Gastrocnemius medialis (tissue), 4 donors: ENCODE data around the gene VPS35L. TPM values are rescaled to one million over a fixed set of nuclear protein-coding genes. Genes with fewer than 3 reads are reported as not detected.
A peak's percentile ranks its signal among the peaks of the same experiment; 100 is the strongest.

Experiments used
- ATAC-seq, 2 donors: fragments of 150-250 bp; one replicate each; pipeline ENCODE4 v1.9.1; 2016
- DNase-seq, 2 donors: peaks; one replicate each; pipeline ENCODE4 v3.0.0-alpha.2; 2019
- H3K27ac ChIP-seq, 4 donors: fragments of 200-600 bp; sonication (generic); 1 replicate in 1 of 4; 2 replicates in 3 of 4; pipeline ENCODE4 v1.5.1; 2016 to 2018; ENCODE audit warnings: mild to moderate bottlenecking in 2 of 4, moderate library complexity in 1 of 4
- H3K27me3 ChIP-seq, 3 donors: fragments of 200-600 bp; sonication (generic) in 2 of 3; 1 replicate in 1 of 3; 2 replicates in 2 of 3; pipeline versions ENCODE4 v1.5.1 to v1.6.0; 2016 to 2019; ENCODE audit warnings: mild to moderate bottlenecking in 1 of 3, moderate library complexity in 1 of 3
- H3K36me3 ChIP-seq, 2 donors: fragments of 200-600 bp; sonication (generic) in 1 of 2; one replicate each; pipeline ENCODE4 v1.5.1; 2017 to 2018
- H3K4me1 ChIP-seq, 2 donors: fragments of 200-600 bp; sonication (generic) in 1 of 2; one replicate each; pipeline ENCODE4 v1.5.1; 2016 to 2017; ENCODE audit warnings: mild to moderate bottlenecking in 2 of 2
- H3K4me3 ChIP-seq, 4 donors: fragments of 200-600 bp; sonication (generic) in 3 of 4; 1 replicate in 1 of 4; 2 replicates in 3 of 4; pipeline ENCODE4 v1.5.1; 2016 to 2019; ENCODE audit warnings: mild to moderate bottlenecking in 2 of 4
- H3K9me3 ChIP-seq, 3 donors: fragments of 200-600 bp; sonication (generic) in 2 of 3; 1 replicate in 1 of 3; 2 replicates in 2 of 3; pipeline ENCODE4 v1.5.1; 2016 to 2019
- POLR2A ChIP-seq, 2 donors: fragments of 450-650 bp; IDR thresholded peaks; one replicate each; pipeline ENCODE4 v1.6.1; 2017; ENCODE audit warnings: antibody characterized with exemption in 2 of 2, mild to moderate bottlenecking in 2 of 2, moderate library complexity in 2 of 2
- in situ Hi-C, 4 donors: fragments of 200-750 bp; cut with MboI; loops; one replicate each; pipeline versions ENCODE4 v1.15.0 to v1.8.0; 2017; ENCODE audit warnings: low sequenced_read_pairs in 4 of 4
- intact Hi-C: fragments of 100-400 bp; cut with DNase I; formaldehyde crosslinking; loops from one replicate; pipeline ENCODE4 v1.15.1; 2023; ENCODE audit warnings: low total_unique reads
- total RNA-seq, 4 donors: library from RNA; depleted of rRNA; stranded (reverse); fragments of >200 nt; gene quantifications; one replicate each; pipeline versions ENCODE4 v1.1.0 to v1.2.3, GENCODE V29; 2016
- TF ChIP-seq, protein P1 (sequence below), 5 experiments: fragments of 450-650 bp in 3 of 5; fragments of 200-600 bp in 2 of 5; sonication (generic) in 2 of 5; IDR thresholded peaks in 4 of 5; conservative IDR thresholded peaks in 1 of 5; 1 replicate in 4 of 5; 2 replicates in 1 of 5; pipeline ENCODE4 v1.5.1; 2016 to 2019; ENCODE audit warnings: antibody characterized with exemption in 5 of 5, mild to moderate bottlenecking in 3 of 5, moderate library complexity in 3 of 5

The VPS35L gene
- total RNA-seq, 4 donors from 2014 or later: 16.9 to 29.1 (median 24.8) TPM

DNA sequence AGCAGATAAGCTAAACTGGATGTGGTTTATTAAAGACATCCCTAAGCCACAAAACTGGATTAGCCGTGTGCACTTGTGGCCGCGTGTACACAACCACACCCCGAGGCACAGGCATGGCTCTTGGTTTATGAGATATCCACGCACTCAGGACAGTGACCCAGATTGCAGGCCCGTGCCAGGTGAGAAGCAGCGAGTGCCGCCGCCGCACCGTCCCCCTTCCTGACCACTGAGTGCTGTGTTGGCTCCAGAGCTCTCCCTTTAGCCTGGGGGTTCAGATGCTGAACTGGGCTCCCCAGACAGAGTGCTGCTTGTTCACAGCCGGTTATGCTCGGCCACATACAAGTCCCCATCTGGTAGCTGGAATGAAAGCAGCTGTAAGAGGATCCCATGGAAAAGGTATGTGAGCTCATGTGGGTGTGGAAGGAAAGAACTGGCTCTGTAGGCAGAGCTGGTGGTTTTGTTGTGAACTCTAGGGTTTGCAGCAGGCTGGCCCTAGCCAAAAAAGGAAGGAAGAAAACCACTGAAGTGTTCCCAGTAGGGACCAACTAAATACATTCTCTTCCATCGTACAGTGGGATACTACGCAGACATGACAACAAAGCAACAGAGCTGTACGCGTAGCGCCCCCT lies 133.0 kb downstream of the VPS35L start:
- in situ Hi-C loops: loop anchor here in 1 of 4 donors (25.0 kb wide), 1 partner anchor 199 kb away; the partner anchor contains the start of gene GPRC5B
- Histone ChIP-seq H3K4me1 (peaks cover 0 to 24% of the 10 kb centered on the region in 2 donors), H3K9me3 (no peaks in the 10 kb centered on the region), H3K27ac (peak overlapping the region in 1 of 4 donors; percentile 58), H3K36me3 (peaks cover 0 to 45% of the 10 kb centered on the region in 2 donors), H3K4me3 (no peak overlapping the region), H3K27me3 (no peaks in the 10 kb centered on the region)
- DNase-seq: no peak
- TF ChIP-seq, protein P1, sequence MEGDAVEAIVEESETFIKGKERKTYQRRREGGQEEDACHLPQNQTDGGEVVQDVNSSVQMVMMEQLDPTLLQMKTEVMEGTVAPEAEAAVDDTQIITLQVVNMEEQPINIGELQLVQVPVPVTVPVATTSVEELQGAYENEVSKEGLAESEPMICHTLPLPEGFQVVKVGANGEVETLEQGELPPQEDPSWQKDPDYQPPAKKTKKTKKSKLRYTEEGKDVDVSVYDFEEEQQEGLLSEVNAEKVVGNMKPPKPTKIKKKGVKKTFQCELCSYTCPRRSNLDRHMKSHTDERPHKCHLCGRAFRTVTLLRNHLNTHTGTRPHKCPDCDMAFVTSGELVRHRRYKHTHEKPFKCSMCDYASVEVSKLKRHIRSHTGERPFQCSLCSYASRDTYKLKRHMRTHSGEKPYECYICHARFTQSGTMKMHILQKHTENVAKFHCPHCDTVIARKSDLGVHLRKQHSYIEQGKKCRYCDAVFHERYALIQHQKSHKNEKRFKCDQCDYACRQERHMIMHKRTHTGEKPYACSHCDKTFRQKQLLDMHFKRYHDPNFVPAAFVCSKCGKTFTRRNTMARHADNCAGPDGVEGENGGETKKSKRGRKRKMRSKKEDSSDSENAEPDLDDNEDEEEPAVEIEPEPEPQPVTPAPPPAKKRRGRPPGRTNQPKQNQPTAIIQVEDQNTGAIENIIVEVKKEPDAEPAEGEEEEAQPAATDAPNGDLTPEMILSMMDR (IDR thresholded peaks at IDR 0.05 in 4 of 5, conservative IDR thresholded peaks at IDR 0.05 in 1 of 5): no peak
- no peak for TF ChIP-seq POLR2A (IDR thresholded peaks at IDR 0.05)
- intact Hi-C loops: no loop called here
- peak in 1 of 2 donors; percentile 30 for ATAC-seq

GRCh38 chr16:19689342-19689741 lies 133.8 kb downstream of the VPS35L start:
- peaks cover 0 to 24% of the 10 kb centered on the region in 2 donors for H3K4me1 ChIP-seq
- H3K9me3 ChIP-seq: no peaks in the 10 kb centered on the region
- ATAC-seq (no peak), DNase-seq (no peak)
- peak overlapping the region in 1 of 4 donors; percentile 45 for H3K27ac ChIP-seq
- peaks cover 0 to 39% of the 10 kb centered on the region in 2 donors for H3K36me3 ChIP-seq
- in situ Hi-C loops (loop anchor here in 1 of 4 donors (25.0 kb wide), 1 partner anchor 198 kb away; the partner anchor contains the start of gene GPRC5B), intact Hi-C loops (no loop called here)
- no peak overlapping the region for H3K4me3 ChIP-seq
- H3K27me3 ChIP-seq: no peaks in the 10 kb centered on the region
- TF ChIP-seq, protein P1 (IDR thresholded peaks at IDR 0.05 in 4 of 5, conservative IDR thresholded peaks at IDR 0.05 in 1 of 5): no peak
- no peak for TF ChIP-seq POLR2A (IDR thresholded peaks at IDR 0.05)

- peak overlapping the region; percentile 15 to 45 (median 34) for H3K27ac ChIP-seq
- peak in 1 of 2 donors; percentile 29 for ATAC-seq
- in situ Hi-C loops: loop anchor here in 1 of 4 donors (25.0 kb wide), 1 partner anchor 197 kb away; the partner anchor contains the start of gene GPRC5B
- H3K36me3 ChIP-seq: peaks cover 0 to 35% of the 10 kb centered on the region in 2 donors
- intact Hi-C loops: no loop called here
- H3K4me3 ChIP-seq: no peak overlapping the region
- no peak for TF ChIP-seq POLR2A (IDR thresholded peaks at IDR 0.05)
- TF ChIP-seq, protein P1 (IDR thresholded peaks at IDR 0.05 in 4 of 5, conservative IDR thresholded peaks at IDR 0.05 in 1 of 5): no peak
- no peaks in the 10 kb centered on the region for H3K9me3 ChIP-seq
- H3K27me3 ChIP-seq: no peaks in the 10 kb centered on the region
- H3K4me1 ChIP-seq: peaks cover 0 to 24% of the 10 kb centered on the region in 2 donors
- DNase-seq: no peak
These were observed 134.7 kb downstream of the VPS35L start for GRCh38 chr16:19690196-19690595.

GRCh38 chr16:19691161-19691711 lies 135.7 kb downstream of the VPS35L start:
- ATAC-seq: peak; percentile 23 to 34
- peaks cover 0 to 28% of the 10 kb centered on the region in 2 donors for H3K36me3 ChIP-seq
- intact Hi-C loops: no loop called here

More at GRCh38 chr16:19691161-19691711, 135.7 kb downstream of the VPS35L start:
- DNase-seq: no peak
- H3K27me3 ChIP-seq: no peaks in the 10 kb centered on the region
- TF ChIP-seq POLR2A (IDR thresholded peaks at IDR 0.05): no peak
- TF ChIP-seq, protein P1 (IDR thresholded peaks at IDR 0.05 in 4 of 5, conservative IDR thresholded peaks at IDR 0.05 in 1 of 5): no peak
- H3K9me3 ChIP-seq: no peaks in the 10 kb centered on the region
- H3K27ac ChIP-seq: peak overlapping the region; percentile 15 to 45 (median 43)
- no peak overlapping the region for H3K4me3 ChIP-seq
- in situ Hi-C loops: loop anchor here in 1 of 4 donors (25.0 kb wide), 1 partner anchor 196 kb away; the partner anchor contains the start of gene GPRC5B
- peaks cover 5 to 29% of the 10 kb centered on the region in 2 donors for H3K4me1 ChIP-seq
